ENCODE measurements around the gene FAM9A.

FAM9A gene

GRCh38 chrX:8815460-8816065, 14.4 kb upstream of the FAM9A start:
- Histone ChIP-seq H3K36me3 (no peaks in the 10 kb centered on the region), H3K27ac (no peak overlapping the region), H3K4me3 (ENCODE audit: low read depth, low read length) (no peak overlapping the region), H3K27me3 (ENCODE audit: insufficient read depth, low read depth, severe bottlenecking) (no peaks in the 10 kb centered on the region), H3K9me3 (ENCODE audit: severe bottlenecking) (no peaks in the 10 kb centered on the region)
- TF ChIP-seq CTCF (IDR thresholded peaks at IDR 0.05; ENCODE audit: low read depth, low read length) = peak; percentile 77
- peak; percentile 36 for DNase-seq

GRCh38 chrX:8813036-8813435, 11.9 kb upstream of the FAM9A start:
- H3K9me3 ChIP-seq (ENCODE audit: severe bottlenecking) = no peaks in the 10 kb centered on the region
- DNase-seq = no peak
- H3K4me3 ChIP-seq (ENCODE audit: low read depth, low read length) = no peak overlapping the region
- TF ChIP-seq CTCF (IDR thresholded peaks at IDR 0.05; ENCODE audit: low read depth, low read length) = no peak
- no peaks in the 10 kb centered on the region for H3K36me3 ChIP-seq
- no peak overlapping the region for H3K27ac ChIP-seq
- H3K27me3 ChIP-seq (ENCODE audit: insufficient read depth, low read depth, severe bottlenecking) = no peaks in the 10 kb centered on the region

GRCh38 chrX:8811611-8812010, 10.4 kb upstream of the FAM9A start:
- no peak for TF ChIP-seq CTCF (IDR thresholded peaks at IDR 0.05; ENCODE audit: low read depth, low read length)
- Histone ChIP-seq H3K27me3 (ENCODE audit: insufficient read depth, low read depth, severe bottlenecking) (no peaks in the 10 kb centered on the region), H3K36me3 (no peaks in the 10 kb centered on the region), H3K9me3 (ENCODE audit: severe bottlenecking) (no peaks in the 10 kb centered on the region), H3K4me3 (ENCODE audit: low read depth, low read length) (no peak overlapping the region), H3K27ac (no peak overlapping the region)
- DNase-seq = no peak

GRCh38 chrX:8808661-8809060, 7.5 kb upstream of the FAM9A start:
- Histone ChIP-seq H3K36me3 (no peaks in the 10 kb centered on the region), H3K9me3 (ENCODE audit: severe bottlenecking) (no peaks in the 10 kb centered on the region), H3K27me3 (ENCODE audit: insufficient read depth, low read depth, severe bottlenecking) (no peaks in the 10 kb centered on the region), H3K27ac (no peak overlapping the region), H3K4me3 (ENCODE audit: low read depth, low read length) (no peak overlapping the region)
- TF ChIP-seq CTCF (IDR thresholded peaks at IDR 0.05; ENCODE audit: low read depth, low read length) = no peak
- no peak for DNase-seq

- Histone ChIP-seq H3K9me3 (ENCODE audit: severe bottlenecking) (no peaks in the 10 kb centered on the region), H3K27ac (no peak overlapping the region)
- no peak for TF ChIP-seq CTCF (IDR thresholded peaks at IDR 0.05; ENCODE audit: low read depth, low read length)
These were observed 4.8 kb upstream of the FAM9A start for GRCh38 chrX:8805974-8806373.

GRCh38 chrX:8805046-8805445, 3.9 kb upstream of the FAM9A start:
- no peak overlapping the region for H3K4me3 ChIP-seq (ENCODE audit: low read depth, low read length)
- H3K27me3 ChIP-seq (ENCODE audit: insufficient read depth, low read depth, severe bottlenecking) = peaks cover 7% of the 10 kb centered on the region
- H3K9me3 ChIP-seq (ENCODE audit: severe bottlenecking) = no peaks in the 10 kb centered on the region
- H3K27ac ChIP-seq = no peak overlapping the region
- TF ChIP-seq CTCF (IDR thresholded peaks at IDR 0.05; ENCODE audit: low read depth, low read length) = no peak
- no peaks in the 10 kb centered on the region for H3K36me3 ChIP-seq
- no peak for DNase-seq

More at GRCh38 chrX:8805974-8806373, 4.8 kb upstream of the FAM9A start:
- Histone ChIP-seq H3K36me3 (no peaks in the 10 kb centered on the region), H3K27me3 (ENCODE audit: insufficient read depth, low read depth, severe bottlenecking) (peaks cover 7% of the 10 kb centered on the region), H3K4me3 (ENCODE audit: low read depth, low read length) (no peak overlapping the region)
- no peak for DNase-seq

All from WERI-Rb-1 (cell line).